ENCODE data around the gene ITGB5. TPM values are rescaled to one million over a fixed set of nuclear protein-coding genes. Genes with fewer than 3 reads are reported as not detected.

Gene ITGB5
- total RNA-seq, 2 experiments from 2014 or later = 0.47 to 0.85 TPM

- Histone ChIP-seq H3K27ac (ENCODE audit: low read depth in 1 of 2, low read length in 2 of 2) (no peak overlapping the region), H3K4me3 (ENCODE audit: low read length) (no peak overlapping the region), H3K27me3 (ENCODE audit: control insufficient read depth in 1 of 2, insufficient read depth in 2 of 2, low read length in 2 of 2) (peaks cover 0 to 8% of the 10 kb centered on the region in 2 experiments), H3K4me1 (ENCODE audit: insufficient read depth, low read length) (peaks cover 8% of the 10 kb centered on the region), H3K36me3 (ENCODE audit: insufficient read depth, low read length) (no peaks in the 10 kb centered on the region), H3K9me3 (ENCODE audit: control insufficient read depth in 1 of 2, insufficient read depth in 1 of 2, low read length in 2 of 2) (no peaks in the 10 kb centered on the region)
- ATAC-seq (ENCODE audit: poor library complexity) (no peak), DNase-seq (no peak)
- intact Hi-C loops (cut with DNase I, micrococcal nuclease) = loop anchor here in 1 of 2 experiments (10.0 kb wide), 1 partner anchor 340 kb away; no protein-coding TSS in a partner anchor
- no peak overlapping the region for H3K27ac Mint-ChIP-seq
- H3K4me1 Mint-ChIP-seq (ENCODE audit: low read depth) = peaks cover 5% of the 10 kb centered on the region
- TF ChIP-seq, protein P1, sequence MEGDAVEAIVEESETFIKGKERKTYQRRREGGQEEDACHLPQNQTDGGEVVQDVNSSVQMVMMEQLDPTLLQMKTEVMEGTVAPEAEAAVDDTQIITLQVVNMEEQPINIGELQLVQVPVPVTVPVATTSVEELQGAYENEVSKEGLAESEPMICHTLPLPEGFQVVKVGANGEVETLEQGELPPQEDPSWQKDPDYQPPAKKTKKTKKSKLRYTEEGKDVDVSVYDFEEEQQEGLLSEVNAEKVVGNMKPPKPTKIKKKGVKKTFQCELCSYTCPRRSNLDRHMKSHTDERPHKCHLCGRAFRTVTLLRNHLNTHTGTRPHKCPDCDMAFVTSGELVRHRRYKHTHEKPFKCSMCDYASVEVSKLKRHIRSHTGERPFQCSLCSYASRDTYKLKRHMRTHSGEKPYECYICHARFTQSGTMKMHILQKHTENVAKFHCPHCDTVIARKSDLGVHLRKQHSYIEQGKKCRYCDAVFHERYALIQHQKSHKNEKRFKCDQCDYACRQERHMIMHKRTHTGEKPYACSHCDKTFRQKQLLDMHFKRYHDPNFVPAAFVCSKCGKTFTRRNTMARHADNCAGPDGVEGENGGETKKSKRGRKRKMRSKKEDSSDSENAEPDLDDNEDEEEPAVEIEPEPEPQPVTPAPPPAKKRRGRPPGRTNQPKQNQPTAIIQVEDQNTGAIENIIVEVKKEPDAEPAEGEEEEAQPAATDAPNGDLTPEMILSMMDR (IDR thresholded peaks at IDR 0.05) = no peak
- H3K27me3 Mint-ChIP-seq = peaks cover 13% of the 10 kb centered on the region
- ChIA-PET CTCF (interaction anchor here (0.7 to 0.8 kb wide), 2 partner anchors 144 to 343 kb away, joined by 3 read pairs; no protein-coding TSS in a partner anchor), POLR2A (no interaction called here)
- H3K9me3 Mint-ChIP-seq = no peaks in the 10 kb centered on the region
- no peak overlapping the region for H3K4me3 Mint-ChIP-seq
- H3K36me3 Mint-ChIP-seq (ENCODE audit: low read depth) = no peaks in the 10 kb centered on the region
Measured at GRCh38 chr3:124904835-124905492, 17.8 kb upstream of the ITGB5 start.

GRCh38 chr3:124903896-124904834 lies 17.0 kb upstream of the ITGB5 start:
- Histone ChIP-seq H3K36me3 (ENCODE audit: insufficient read depth, low read length) (no peaks in the 10 kb centered on the region), H3K9me3 (ENCODE audit: control insufficient read depth in 1 of 2, insufficient read depth in 1 of 2, low read length in 2 of 2) (no peaks in the 10 kb centered on the region), H3K4me1 (ENCODE audit: insufficient read depth, low read length) (peaks cover 8% of the 10 kb centered on the region), H3K27ac (ENCODE audit: low read depth in 1 of 2, low read length in 2 of 2) (no peak overlapping the region), H3K4me3 (ENCODE audit: low read length) (no peak overlapping the region), H3K27me3 (ENCODE audit: control insufficient read depth in 1 of 2, insufficient read depth in 2 of 2, low read length in 2 of 2) (peaks cover 0 to 8% of the 10 kb centered on the region in 2 experiments)
- Mint-ChIP-seq H3K4me3 (no peak overlapping the region), H3K9me3 (no peaks in the 10 kb centered on the region), H3K27ac (no peak overlapping the region), H3K36me3 (ENCODE audit: low read depth) (no peaks in the 10 kb centered on the region), H3K27me3 (peaks cover 13% of the 10 kb centered on the region), H3K4me1 (ENCODE audit: low read depth) (peaks cover 5% of the 10 kb centered on the region)
- ChIA-PET CTCF (interaction anchor here (0.8 kb wide), 1 partner anchor 143 kb away, joined by 3 read pairs; no protein-coding TSS in a partner anchor), POLR2A (no interaction called here)
- DNase-seq = no peak
- TF ChIP-seq, protein P1 (IDR thresholded peaks at IDR 0.05) = no peak
- intact Hi-C loops (cut with DNase I, micrococcal nuclease) = loop anchor here in 1 of 2 experiments (10.0 kb wide), 1 partner anchor 339 kb away; no protein-coding TSS in a partner anchor
- ATAC-seq (ENCODE audit: poor library complexity) = no peak

- no peaks in the 10 kb centered on the region for H3K27me3 ChIP-seq (ENCODE audit: control insufficient read depth in 1 of 2, insufficient read depth in 2 of 2, low read length in 2 of 2)
- TF ChIP-seq, protein P1 (IDR thresholded peaks at IDR 0.05) = no peak
- H3K36me3 Mint-ChIP-seq (ENCODE audit: low read depth) = no peaks in the 10 kb centered on the region
- ChIA-PET CTCF (no interaction called here), POLR2A (no interaction called here)
- no peaks in the 10 kb centered on the region for H3K9me3 ChIP-seq (ENCODE audit: control insufficient read depth in 1 of 2, insufficient read depth in 1 of 2, low read length in 2 of 2)
- no peaks in the 10 kb centered on the region for H3K36me3 ChIP-seq (ENCODE audit: insufficient read depth, low read length)
- H3K4me1 ChIP-seq (ENCODE audit: insufficient read depth, low read length) = peaks cover 8% of the 10 kb centered on the region
- no peak overlapping the region for H3K4me3 Mint-ChIP-seq
- H3K4me3 ChIP-seq (ENCODE audit: low read length) = no peak overlapping the region
- H3K4me1 Mint-ChIP-seq (ENCODE audit: low read depth) = peaks cover 5% of the 10 kb centered on the region
- intact Hi-C loops (cut with DNase I, micrococcal nuclease) = no loop called here
- H3K27ac Mint-ChIP-seq = no peak overlapping the region
- ATAC-seq (ENCODE audit: poor library complexity) (no peak), DNase-seq (no peak)
- H3K9me3 Mint-ChIP-seq = no peaks in the 10 kb centered on the region
- H3K27ac ChIP-seq (ENCODE audit: low read depth in 1 of 2, low read length in 2 of 2) = no peak overlapping the region
- H3K27me3 Mint-ChIP-seq = peaks cover 4% of the 10 kb centered on the region
Measured at GRCh38 chr3:124896824-124897526, 9.8 kb upstream of the ITGB5 start.

Measured in CD4-positive, alpha-beta T cell (primary cell).